ENCODE data around the gene ATP5ME. TPM values are rescaled to one million over a fixed set of nuclear protein-coding genes. Genes with fewer than 3 reads are reported as not detected.

ATP5ME gene
- total RNA-seq, 2 experiments from 2014 or later: 109 to 126 TPM

- DNase-seq (peak in 1 of 14 experiments; percentile 15), ATAC-seq (ENCODE audit: poor library complexity) (no peak)
- ChIA-PET POLR2A (no interaction called here), CTCF (interaction anchor here (0.6 kb wide), 1 partner anchor 19 kb away, joined by 3 read pairs; no protein-coding TSS in a partner anchor)
- Mint-ChIP-seq H3K27ac (no peak overlapping the region), H3K27me3 (peaks cover 20% of the 10 kb centered on the region), H3K9me3 (no peaks in the 10 kb centered on the region), H3K36me3 (ENCODE audit: low read depth) (no peaks in the 10 kb centered on the region), H3K4me1 (ENCODE audit: low read depth) (no peaks in the 10 kb centered on the region), H3K4me3 (no peak overlapping the region)
- no peaks in the 10 kb centered on the region for H3K36me3 ChIP-seq (ENCODE audit: insufficient read depth, low read length)
- H3K27me3 ChIP-seq (ENCODE audit: control insufficient read depth in 1 of 2, insufficient read depth in 2 of 2, low read length in 2 of 2): no peaks in the 10 kb centered on the region
- no peak overlapping the region for H3K27ac ChIP-seq (ENCODE audit: low read depth in 1 of 2, low read length in 2 of 2)
- H3K9me3 ChIP-seq (ENCODE audit: control insufficient read depth in 1 of 2, insufficient read depth in 1 of 2, low read length in 2 of 2): peaks cover 0 to 26% of the 10 kb centered on the region in 2 experiments
- TF ChIP-seq, protein P1, sequence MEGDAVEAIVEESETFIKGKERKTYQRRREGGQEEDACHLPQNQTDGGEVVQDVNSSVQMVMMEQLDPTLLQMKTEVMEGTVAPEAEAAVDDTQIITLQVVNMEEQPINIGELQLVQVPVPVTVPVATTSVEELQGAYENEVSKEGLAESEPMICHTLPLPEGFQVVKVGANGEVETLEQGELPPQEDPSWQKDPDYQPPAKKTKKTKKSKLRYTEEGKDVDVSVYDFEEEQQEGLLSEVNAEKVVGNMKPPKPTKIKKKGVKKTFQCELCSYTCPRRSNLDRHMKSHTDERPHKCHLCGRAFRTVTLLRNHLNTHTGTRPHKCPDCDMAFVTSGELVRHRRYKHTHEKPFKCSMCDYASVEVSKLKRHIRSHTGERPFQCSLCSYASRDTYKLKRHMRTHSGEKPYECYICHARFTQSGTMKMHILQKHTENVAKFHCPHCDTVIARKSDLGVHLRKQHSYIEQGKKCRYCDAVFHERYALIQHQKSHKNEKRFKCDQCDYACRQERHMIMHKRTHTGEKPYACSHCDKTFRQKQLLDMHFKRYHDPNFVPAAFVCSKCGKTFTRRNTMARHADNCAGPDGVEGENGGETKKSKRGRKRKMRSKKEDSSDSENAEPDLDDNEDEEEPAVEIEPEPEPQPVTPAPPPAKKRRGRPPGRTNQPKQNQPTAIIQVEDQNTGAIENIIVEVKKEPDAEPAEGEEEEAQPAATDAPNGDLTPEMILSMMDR (IDR thresholded peaks at IDR 0.05): no peak
- no peaks in the 10 kb centered on the region for H3K4me1 ChIP-seq (ENCODE audit: insufficient read depth, low read length)
- H3K4me3 ChIP-seq (ENCODE audit: low read length): no peak overlapping the region
- intact Hi-C loops (cut with DNase I, micrococcal nuclease): no loop called here
Observed at GRCh38 chr4:622996-623913, 50.8 kb downstream of the ATP5ME start.

Other genes starting within 250 kb of the ATP5ME start
- gene ZNF721, start 175.1 kb downstream of the ATP5ME start, total RNA-seq: 10 to 100 TPM; 40.4 to 44.1 TPM
- 10 to 100 TPM; 67.6 to 72.2 TPM for gene PIGG, start 175.1 kb downstream of the ATP5ME start, total RNA-seq
- gene TMEM271, start 98.0 kb downstream of the ATP5ME start, total RNA-seq: not detected
- gene PDE6B, start 48.7 kb downstream of the ATP5ME start, total RNA-seq: 10 to 100 TPM; 11.4 to 12.4 TPM
- 10 to 100 TPM; 25.3 to 29.2 TPM for gene MYL5, start 266 bp upstream of the ATP5ME start, total RNA-seq
- gene SLC49A3, start 14.9 kb upstream of the ATP5ME start, total RNA-seq: under 1 TPM; 0.22 to 0.91 TPM
- 10 to 100 TPM; 45.1 to 48.6 TPM for gene PCGF3, start 31.6 kb upstream of the ATP5ME start, total RNA-seq
- gene CPLX1, start 151.9 kb upstream of the ATP5ME start, total RNA-seq: 1 to 10 TPM; 1.5 TPM